Small intestine (tissue), 7 donors: ENCODE results near the gene CDC123. TPM values are rescaled to one million over a fixed set of nuclear protein-coding genes. Genes with fewer than 3 reads are reported as not detected.

ENCODE experiments used
- DNase-seq, 2 donors: peaks; one replicate each; pipeline versions ENCODE4 v3.0.0 to v3.0.0-alpha.2; 2013
- FAIRE-seq: peaks from 2 replicates; lab custom pipeline; 2012; peaks lifted over from hg19 to GRCh38; lab: Jason Lieb, UNC
- H3K27ac ChIP-seq, 3 donors: one replicate each; pipeline ENCODE4 v1.5.1; 2013; ENCODE audit warnings: low read length in 2 of 3, mild to moderate bottlenecking in 2 of 3, control low read depth in 1 of 3, inconsistent platforms in 1 of 3, low read depth in 1 of 3, moderate library complexity in 1 of 3
- H3K27me3 ChIP-seq, 3 donors: one replicate each; pipeline ENCODE4 v1.6.1; 2013; ENCODE audit warnings: low read length in 3 of 3, inconsistent platforms in 1 of 3; ENCODE audit not compliant: control insufficient read depth in 3 of 3, insufficient read depth in 3 of 3
- H3K36me3 ChIP-seq, 3 donors: one replicate each; pipeline ENCODE4 v1.6.1; 2013; ENCODE audit warnings: low read length in 3 of 3, inconsistent platforms in 1 of 3, low read depth in 1 of 3, mild to moderate bottlenecking in 1 of 3, moderate library complexity in 1 of 3; ENCODE audit not compliant: control insufficient read depth in 3 of 3, insufficient read depth in 2 of 3
- H3K4me1 ChIP-seq, 3 donors: one replicate each; pipeline ENCODE4 v1.6.1; 2013; ENCODE audit warnings: low read length in 2 of 3, inconsistent platforms in 1 of 3, low read depth in 1 of 3, mild to moderate bottlenecking in 1 of 3, moderate library complexity in 1 of 3; ENCODE audit not compliant: control insufficient read depth in 3 of 3, insufficient read depth in 2 of 3
- H3K4me3 ChIP-seq, 3 donors: one replicate each; pipeline ENCODE4 v1.5.1; 2013; ENCODE audit warnings: low read length in 3 of 3, control low read depth in 1 of 3, inconsistent platforms in 1 of 3, low read depth in 1 of 3, mild to moderate bottlenecking in 1 of 3, moderate library complexity in 1 of 3
- H3K9me3 ChIP-seq, 2 donors: one replicate each; pipeline ENCODE4 v1.6.1; 2013; ENCODE audit warnings: low read depth in 1 of 2, low read length in 1 of 2; ENCODE audit not compliant: control insufficient read depth in 2 of 2, insufficient read depth in 1 of 2
- WGBS, 3 donors: extraction: QIAGEN DNeasy Blood & Tissue Kit; methylation state at CpG; one replicate each; pipeline ENCODE4 v1.1.7; 2013; 5-methylcytosine and 5-hydroxymethylcytosine counted together
- polyA plus RNA-seq, 4 donors: library from polyadenylated mRNA; stranded (reverse) in 3 of 4; unstranded in 1 of 4; fragments of 200-250 nt in 3 of 4; fragments of 120-200 nt in 1 of 4; gene quantifications; one replicate each; pipeline versions ENCODE4 v1.2.1 to v1.2.3, GENCODE V29; 2013
- donor health status: healthy with polysubstance abuse.
- donor health status: control.
- donor health status: control.
- donor health status: Bipolar disorder and iron deficiency.
- donor health status: healthy.

Gene CDC123
- polyA plus RNA-seq, 4 donors = 40.0 to 66.2 (median 48.1) TPM

DNA sequence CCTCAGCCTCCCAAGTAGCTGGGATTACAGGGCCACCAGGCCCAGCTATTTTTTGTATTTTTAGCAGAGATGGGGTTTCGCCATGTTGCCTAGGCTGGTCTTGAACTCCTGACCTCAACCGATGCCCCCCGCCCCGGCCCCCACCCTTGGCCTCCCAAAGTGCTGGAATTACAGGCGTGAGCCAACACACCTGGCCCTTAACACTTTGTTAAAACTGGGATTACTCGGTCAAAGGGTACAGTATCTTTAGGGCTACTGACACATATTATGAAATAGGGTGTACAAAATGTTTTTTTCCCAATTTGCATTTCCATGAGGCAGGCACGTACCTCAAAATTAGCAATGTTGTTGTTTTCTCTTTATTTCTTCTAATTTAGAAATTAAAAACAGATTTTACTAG is 11.8 kb upstream of the CDC123 start:
- DNase-seq (no peak), FAIRE-seq (no peak)
- no peaks in the 10 kb centered on the region for H3K9me3 ChIP-seq
- H3K36me3 ChIP-seq = peaks cover 0 to 23% (median 1%) of the 10 kb centered on the region in 3 donors
- WGBS, 3 donors = 86 to 93% (median 90%) methylated on average over 7 of the region's 7 CpGs
- no peak overlapping the region for H3K27ac ChIP-seq
- H3K4me3 ChIP-seq = no peak overlapping the region
- no peaks in the 10 kb centered on the region for H3K27me3 ChIP-seq
- H3K4me1 ChIP-seq = peaks cover 0 to 4% (median 3%) of the 10 kb centered on the region in 3 donors

GRCh38 chr10:12186323-12186722 is 9.7 kb upstream of the CDC123 start:
- Histone ChIP-seq H3K36me3 (peaks cover 0 to 21% (median 0%) of the 10 kb centered on the region in 3 donors), H3K9me3 (no peaks in the 10 kb centered on the region), H3K4me1 (peaks cover 0 to 3% (median 0%) of the 10 kb centered on the region in 3 donors), H3K27me3 (no peaks in the 10 kb centered on the region), H3K27ac (no peak overlapping the region), H3K4me3 (no peak overlapping the region)
- FAIRE-seq (no peak), DNase-seq (no peak)
- 81 to 93% (median 82%) methylated on average over 8 of the region's 8 CpGs for WGBS, 3 donors

DNA sequence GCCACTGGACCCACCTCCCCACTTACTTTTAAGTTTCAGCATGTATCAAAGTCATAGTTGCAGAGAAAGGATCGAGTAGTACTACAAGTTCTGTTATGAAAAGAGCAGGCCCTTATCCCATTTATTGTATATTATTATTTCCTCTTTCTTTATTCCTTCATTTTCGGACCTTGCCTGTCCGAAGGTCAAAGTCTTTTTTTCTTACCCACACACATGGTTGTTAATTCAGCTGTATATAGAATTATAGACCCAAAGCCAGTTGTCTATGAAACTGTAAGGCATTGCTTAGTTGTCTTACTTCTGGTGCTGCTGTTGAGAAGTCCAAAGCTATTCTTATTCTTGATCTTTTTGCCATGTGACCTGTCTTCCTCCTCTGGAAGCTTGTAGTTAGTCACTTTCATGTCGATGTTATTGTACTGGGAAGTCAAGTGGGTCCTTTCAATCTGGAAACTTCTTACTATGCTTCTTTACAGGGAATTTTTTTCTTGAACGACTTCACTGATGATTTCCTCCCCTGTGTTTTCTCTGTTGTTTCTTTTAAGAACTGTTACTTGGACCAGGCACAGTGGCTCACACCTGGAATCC is 8.6 kb upstream of the CDC123 start:
- 39 to 64% (median 51%) methylated on average over 5 of the region's 5 CpGs for WGBS, 3 donors
- DNase-seq (peak; percentile 4 to 61), FAIRE-seq (no peak)
- H3K4me3 ChIP-seq = no peak overlapping the region
- H3K4me1 ChIP-seq = peaks cover 0 to 3% (median 0%) of the 10 kb centered on the region in 3 donors
- no peaks in the 10 kb centered on the region for H3K27me3 ChIP-seq
- H3K9me3 ChIP-seq = no peaks in the 10 kb centered on the region
- H3K27ac ChIP-seq = peak overlapping the region in 2 of 3 donors; percentile 4 to 39
- H3K36me3 ChIP-seq = peaks cover 0 to 16% (median 0%) of the 10 kb centered on the region in 3 donors

GRCh38 chr10:12188656-12189055 is 7.3 kb upstream of the CDC123 start:
- H3K27me3 ChIP-seq = no peaks in the 10 kb centered on the region
- WGBS, 3 donors = 69 to 81% (median 79%) methylated on average over 6 of the region's 6 CpGs
- H3K9me3 ChIP-seq = no peaks in the 10 kb centered on the region
- no peak overlapping the region for H3K27ac ChIP-seq
- DNase-seq (no peak), FAIRE-seq (no peak)
- H3K36me3 ChIP-seq = peaks cover 0 to 16% (median 0%) of the 10 kb centered on the region in 3 donors
- no peak overlapping the region for H3K4me3 ChIP-seq
- H3K4me1 ChIP-seq = peaks cover 0 to 3% (median 0%) of the 10 kb centered on the region in 3 donors

DNA sequence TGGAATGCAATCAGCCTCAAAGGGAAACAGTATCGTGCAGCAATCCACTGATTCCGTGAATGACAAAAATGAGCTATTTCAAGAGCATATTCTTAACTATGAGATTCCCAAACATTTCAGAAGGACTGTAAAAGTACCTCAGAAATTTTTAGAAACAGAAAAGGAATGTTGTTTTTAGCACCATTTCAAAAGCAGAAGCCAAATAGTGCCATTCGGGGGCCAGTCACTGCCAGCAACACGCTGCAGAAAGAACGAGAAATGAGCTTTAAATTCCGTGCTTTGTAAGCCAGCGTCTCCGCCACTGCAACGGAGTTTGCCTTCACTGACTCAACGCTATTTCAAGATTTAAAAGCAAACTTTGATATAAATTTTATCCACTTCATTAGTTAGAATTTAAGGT is 6.6 kb upstream of the CDC123 start:
- Histone ChIP-seq H3K4me3 (no peak overlapping the region), H3K4me1 (peaks cover 0 to 7% (median 5%) of the 10 kb centered on the region in 3 donors), H3K27me3 (no peaks in the 10 kb centered on the region), H3K9me3 (no peaks in the 10 kb centered on the region), H3K27ac (no peak overlapping the region), H3K36me3 (peaks cover 0 to 16% (median 0%) of the 10 kb centered on the region in 3 donors)
- DNase-seq = no peak
- 94 to 99% (median 96%) methylated on average over 10 of the region's 10 CpGs for WGBS, 3 donors
- no peak for FAIRE-seq

GRCh38 chr10:12191715-12192114 is 4.3 kb upstream of the CDC123 start:
- Histone ChIP-seq H3K4me1 (peaks cover 0 to 7% (median 7%) of the 10 kb centered on the region in 3 donors), H3K27ac (no peak overlapping the region), H3K36me3 (peaks cover 0 to 7% (median 0%) of the 10 kb centered on the region in 3 donors), H3K4me3 (no peak overlapping the region), H3K9me3 (no peaks in the 10 kb centered on the region), H3K27me3 (no peaks in the 10 kb centered on the region)
- 34 to 46% (median 44%) methylated on average over 3 of the region's 3 CpGs for WGBS, 3 donors
- FAIRE-seq (no peak), DNase-seq (no peak)

DNA sequence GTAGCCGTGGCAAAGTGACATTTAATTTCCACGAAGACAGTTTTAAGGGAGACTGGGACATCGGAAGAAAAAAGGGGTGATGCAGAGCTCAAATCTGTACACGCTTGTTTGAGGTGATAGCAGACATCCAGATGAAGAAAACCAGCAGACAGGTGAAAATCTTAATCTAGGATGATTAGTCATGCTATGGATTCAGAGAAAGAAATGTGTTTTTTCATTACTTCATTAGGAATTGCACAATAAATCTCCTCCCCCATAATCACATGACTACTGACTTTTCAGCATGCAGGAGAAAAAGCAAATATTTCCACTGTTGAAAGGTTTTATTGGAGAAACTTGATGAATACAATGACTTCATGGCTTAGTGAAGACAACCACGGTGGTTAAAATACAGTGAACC is 2.8 kb upstream of the CDC123 start:
- Histone ChIP-seq H3K27me3 (no peaks in the 10 kb centered on the region), H3K4me3 (no peak overlapping the region), H3K27ac (no peak overlapping the region), H3K9me3 (no peaks in the 10 kb centered on the region), H3K36me3 (no peaks in the 10 kb centered on the region), H3K4me1 (peaks cover 0 to 7% (median 7%) of the 10 kb centered on the region in 3 donors)
- 87 to 92% (median 90%) methylated on average over 5 of the region's 5 CpGs for WGBS, 3 donors
- DNase-seq (peak in 1 of 2 donors; percentile 41), FAIRE-seq (no peak)

DNA sequence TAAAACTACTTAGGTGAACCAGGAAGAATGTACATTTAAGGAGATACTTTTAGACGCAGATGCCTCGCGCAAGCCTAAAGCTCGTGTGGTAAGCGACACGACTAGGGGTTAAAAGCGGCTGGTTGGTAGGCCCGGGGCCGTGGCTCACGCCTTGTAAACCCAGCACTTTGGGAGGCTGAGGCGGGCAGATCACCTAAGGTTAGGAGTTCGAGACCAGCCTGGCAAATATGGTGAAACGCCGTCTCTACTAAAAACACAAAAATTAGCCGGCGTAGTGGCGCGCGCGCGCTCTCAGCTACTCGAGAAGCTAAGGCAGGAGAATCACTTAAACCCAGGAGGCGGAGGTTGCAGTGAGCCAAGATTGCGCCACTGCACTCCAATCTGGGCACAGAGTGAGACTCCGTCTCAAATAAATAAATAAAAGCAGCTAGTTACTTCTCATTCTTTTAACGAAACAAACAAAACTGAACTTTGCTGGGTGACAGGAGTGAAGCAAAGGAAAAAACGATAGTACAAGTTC is 1.2 kb upstream of the CDC123 start:
- H3K27ac ChIP-seq = peak overlapping the region in 1 of 3 donors; percentile 95
- DNase-seq (peak; percentile 43 to 46), FAIRE-seq (no peak)
- H3K36me3 ChIP-seq = peaks cover 0 to 2% (median 2%) of the 10 kb centered on the region in 3 donors
- no peaks in the 10 kb centered on the region for H3K9me3 ChIP-seq
- WGBS, 3 donors = 2 to 3% (median 3%) methylated on average over 27 of the region's 27 CpGs
- H3K27me3 ChIP-seq = no peaks in the 10 kb centered on the region
- H3K4me3 ChIP-seq = peak overlapping the region; percentile 58 to 86 (median 76)
- H3K4me1 ChIP-seq = peaks cover 0 to 8% (median 7%) of the 10 kb centered on the region in 3 donors
